ENCODE data around the gene KCNMA1. TPM values are rescaled to one million over a fixed set of nuclear protein-coding genes. Genes with fewer than 3 reads are reported as not detected.

Gene KCNMA1
- total RNA-seq, 1 donor from 2014 or later = 94.3 TPM

GRCh38 chr10:77463967-77464745 is 173.5 kb downstream of the KCNMA1 start:
- DNase-seq (ENCODE audit: extremely low spot score in 2 of 2) = no peak
- H3K4me3 ChIP-seq = no peak overlapping the region
- no peaks in the 10 kb centered on the region for H3K9me3 ChIP-seq
- no peaks in the 10 kb centered on the region for H3K27me3 ChIP-seq
- no peaks in the 10 kb centered on the region for H3K4me1 ChIP-seq
- TF ChIP-seq POLR2A (IDR thresholded peaks at IDR 0.05) (no peak), CTCF (IDR thresholded peaks at IDR 0.05) (no peak), POLR2AphosphoS5 (IDR thresholded peaks at IDR 0.05; ENCODE audit: insufficient read depth in 1 of 2, low read depth in 1 of 2) (no peak)
- no peak overlapping the region for H3K27ac ChIP-seq
- H3K36me3 ChIP-seq = no peaks in the 10 kb centered on the region
- intact Hi-C loops (cut with DNase I) = no loop called here

- TF ChIP-seq CTCF (IDR thresholded peaks at IDR 0.05) = no peak
- TF ChIP-seq POLR2AphosphoS5 (IDR thresholded peaks at IDR 0.05; ENCODE audit: insufficient read depth in 1 of 2, low read depth in 1 of 2) = no peak
- TF ChIP-seq POLR2A (IDR thresholded peaks at IDR 0.05) = no peak
- no peaks in the 10 kb centered on the region for H3K4me1 ChIP-seq
- H3K9me3 ChIP-seq = no peaks in the 10 kb centered on the region
- H3K36me3 ChIP-seq = no peaks in the 10 kb centered on the region
- DNase-seq (ENCODE audit: extremely low spot score in 2 of 2) = no peak
- no peak overlapping the region for H3K27ac ChIP-seq
- intact Hi-C loops (cut with DNase I) = no loop called here
- no peaks in the 10 kb centered on the region for H3K27me3 ChIP-seq
- H3K4me3 ChIP-seq = no peak overlapping the region
Measured at GRCh38 chr10:77463499-77463898, 174.1 kb downstream of the KCNMA1 start.

DNA sequence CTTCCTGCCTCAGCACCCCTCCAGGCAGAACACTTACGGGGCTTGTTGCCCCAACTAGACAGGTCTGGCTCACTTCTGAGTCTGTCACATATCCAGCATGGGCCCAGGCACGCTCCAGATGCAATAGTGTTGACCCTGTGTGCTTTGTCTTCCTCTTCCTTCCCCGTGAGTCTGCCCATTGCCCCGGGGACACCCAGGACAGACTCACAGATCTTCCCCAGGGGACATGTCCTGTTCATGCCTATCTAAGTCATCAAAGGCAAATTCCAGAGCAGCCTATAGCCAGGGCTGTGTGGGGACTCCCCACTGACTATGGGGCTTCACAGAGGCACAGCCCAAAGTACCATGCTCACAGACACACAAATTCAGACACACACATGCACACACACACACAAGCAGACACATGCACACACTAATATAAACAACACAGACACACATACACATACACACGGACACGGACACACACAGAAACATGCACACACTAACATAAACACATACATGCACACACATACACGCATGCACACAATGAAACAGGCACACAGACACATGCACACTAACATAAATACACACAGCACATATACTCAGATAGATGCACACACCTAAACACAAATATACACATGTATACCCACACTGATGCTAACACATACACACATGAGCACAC is 175.8 kb downstream of the KCNMA1 start:
- intact Hi-C loops (cut with DNase I) = no loop called here
- H3K4me3 ChIP-seq = no peak overlapping the region
- no peaks in the 10 kb centered on the region for H3K4me1 ChIP-seq
- no peaks in the 10 kb centered on the region for H3K36me3 ChIP-seq
- TF ChIP-seq CTCF (IDR thresholded peaks at IDR 0.05) = no peak
- no peak for TF ChIP-seq POLR2AphosphoS5 (IDR thresholded peaks at IDR 0.05; ENCODE audit: insufficient read depth in 1 of 2, low read depth in 1 of 2)
- TF ChIP-seq POLR2A (IDR thresholded peaks at IDR 0.05) = no peak
- no peaks in the 10 kb centered on the region for H3K27me3 ChIP-seq
- no peak for DNase-seq (ENCODE audit: extremely low spot score in 2 of 2)
- no peaks in the 10 kb centered on the region for H3K9me3 ChIP-seq
- no peak overlapping the region for H3K27ac ChIP-seq

- Histone ChIP-seq H3K9me3 (no peaks in the 10 kb centered on the region), H3K27me3 (no peaks in the 10 kb centered on the region), H3K36me3 (no peaks in the 10 kb centered on the region), H3K4me3 (no peak overlapping the region), H3K27ac (no peak overlapping the region), H3K4me1 (no peaks in the 10 kb centered on the region)
- no peak for DNase-seq (ENCODE audit: extremely low spot score in 2 of 2)
- TF ChIP-seq POLR2A (IDR thresholded peaks at IDR 0.05) = no peak
- intact Hi-C loops (cut with DNase I) = no loop called here
Measured at GRCh38 chr10:77459905-77460304, 177.7 kb downstream of the KCNMA1 start.

DNA sequence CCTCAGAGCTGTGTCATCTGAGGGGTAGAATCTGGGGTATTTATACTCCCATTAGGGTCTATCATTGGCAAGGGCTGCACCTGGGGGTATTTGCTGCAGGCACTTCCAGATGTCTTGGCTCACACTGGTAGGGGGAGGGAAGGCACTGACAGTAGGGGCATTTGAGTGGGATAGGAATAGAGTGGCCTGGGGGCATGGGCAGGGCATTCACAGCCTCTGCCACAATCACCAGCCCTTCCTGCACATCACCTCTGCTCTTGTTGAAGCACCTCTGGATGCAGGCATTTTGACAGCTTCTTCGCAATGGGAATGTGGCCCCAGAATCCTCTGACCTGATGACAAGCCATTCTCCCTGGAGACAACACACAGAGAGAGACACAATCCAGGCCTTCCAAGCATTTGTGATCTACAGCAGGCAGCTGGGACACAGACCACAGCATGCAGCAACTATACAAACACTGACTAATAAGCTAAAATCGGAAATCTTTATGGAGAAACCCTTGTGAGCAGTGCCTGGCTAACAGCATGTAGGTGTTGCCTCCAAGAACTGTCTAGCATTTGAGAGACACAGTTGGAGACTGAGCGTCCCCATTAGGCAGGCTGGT is 178.5 kb downstream of the KCNMA1 start:
- Histone ChIP-seq H3K36me3 (no peaks in the 10 kb centered on the region), H3K9me3 (no peaks in the 10 kb centered on the region), H3K27me3 (no peaks in the 10 kb centered on the region), H3K4me3 (no peak overlapping the region), H3K4me1 (no peaks in the 10 kb centered on the region), H3K27ac (no peak overlapping the region)
- TF ChIP-seq CTCF (IDR thresholded peaks at IDR 0.05) (no peak), POLR2AphosphoS5 (IDR thresholded peaks at IDR 0.05; ENCODE audit: insufficient read depth in 1 of 2, low read depth in 1 of 2) (no peak)
- DNase-seq (ENCODE audit: extremely low spot score in 2 of 2) = no peak
- intact Hi-C loops (cut with DNase I) = no loop called here

Data from vagina (tissue), 2 donors.